ENCODE results near the gene SSR1. TPM values are rescaled to one million over a fixed set of nuclear protein-coding genes. Genes with fewer than 3 reads are reported as not detected.
"Not testable (repeated sequence)": the region's sequence is repeated elsewhere in the genome, so short reads cannot be mapped to it uniquely, and the experiment has no call there.

SSR1 gene
- total RNA-seq, 1 experiment from 2014 or later = 238 TPM

DNA sequence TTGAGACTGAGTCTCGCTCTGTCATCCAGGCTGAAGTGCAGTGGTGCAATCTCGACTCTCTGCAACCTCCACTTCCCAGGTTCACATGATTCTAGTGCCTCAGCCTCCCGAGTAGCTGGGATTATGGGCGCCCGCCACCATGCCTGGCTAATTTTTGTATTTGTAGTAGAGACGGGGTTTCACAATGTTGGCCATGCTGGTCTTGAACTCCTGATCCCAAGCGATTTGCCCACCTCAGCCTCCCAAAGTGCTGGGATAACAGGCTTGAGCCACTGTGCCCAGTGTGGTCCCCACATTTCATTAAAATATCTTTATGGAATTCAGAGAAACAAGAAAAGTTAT, 47.6 kb downstream of the SSR1 start:
- in situ Hi-C loops (cut with HindIII; ENCODE audit: low pct_unique_long_range_greater_than_20kb, low sequenced_read_pairs); DNase-seq (ENCODE audit: low read depth, low spot score): not testable (repeated sequence)

DNA sequence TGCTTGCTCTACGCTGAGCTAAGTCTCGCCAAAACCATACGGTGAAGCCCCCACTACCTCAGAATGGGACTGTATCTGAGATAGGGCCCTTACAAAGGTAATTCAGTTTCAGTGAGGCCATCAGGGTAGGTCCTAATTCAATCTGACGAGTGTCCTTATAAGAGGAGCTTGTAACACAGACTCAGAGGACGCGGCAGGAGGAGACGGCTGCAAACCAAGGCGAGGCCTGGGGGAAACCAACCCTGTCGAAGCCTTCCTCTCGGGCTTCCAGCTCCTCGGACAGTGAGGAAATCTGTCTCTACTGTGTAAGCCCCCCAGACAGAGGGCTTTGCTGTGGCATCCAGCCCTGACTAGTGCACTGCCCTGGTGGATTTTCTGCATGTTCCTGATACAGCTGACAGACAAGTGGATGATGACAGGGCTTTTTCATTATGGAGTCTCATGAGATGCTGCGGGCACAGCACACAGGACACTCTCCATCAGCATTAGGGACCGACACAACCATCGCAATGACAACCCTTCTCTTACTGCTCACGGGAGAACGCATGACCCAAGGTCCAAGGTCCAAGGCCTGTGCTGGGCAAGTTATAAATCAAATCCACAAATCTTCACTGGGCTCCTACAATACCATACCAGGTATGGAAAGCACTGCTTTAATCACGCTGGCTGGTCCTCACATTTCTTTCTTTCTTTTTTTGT, 48.2 kb downstream of the SSR1 start:
- no peak for DNase-seq (ENCODE audit: low read depth, low spot score)
- in situ Hi-C loops (cut with HindIII; ENCODE audit: low pct_unique_long_range_greater_than_20kb, low sequenced_read_pairs) = no loop called here

DNA sequence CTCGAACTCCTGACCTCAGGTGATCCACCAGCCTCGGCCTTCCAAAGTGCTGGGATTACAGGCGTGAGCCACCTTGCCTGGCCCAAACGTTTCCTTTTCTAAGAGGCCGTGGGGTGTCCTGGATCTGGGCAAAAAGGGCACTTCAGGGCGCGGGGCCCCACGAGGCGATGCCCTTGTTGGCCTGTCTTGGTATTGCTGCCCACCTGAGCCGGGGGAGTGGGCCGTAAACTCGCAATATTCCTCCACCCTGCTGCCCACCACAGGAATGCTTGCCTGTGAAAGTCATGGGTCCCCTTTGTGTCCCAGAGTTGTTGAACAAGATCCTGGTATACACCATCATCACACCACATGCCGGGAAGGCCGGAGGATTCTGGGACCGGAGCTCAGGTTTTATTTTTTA, 49.0 kb downstream of the SSR1 start:
- in situ Hi-C loops (cut with HindIII; ENCODE audit: low pct_unique_long_range_greater_than_20kb, low sequenced_read_pairs) = no loop called here
- no peak for DNase-seq (ENCODE audit: low read depth, low spot score)

DNA sequence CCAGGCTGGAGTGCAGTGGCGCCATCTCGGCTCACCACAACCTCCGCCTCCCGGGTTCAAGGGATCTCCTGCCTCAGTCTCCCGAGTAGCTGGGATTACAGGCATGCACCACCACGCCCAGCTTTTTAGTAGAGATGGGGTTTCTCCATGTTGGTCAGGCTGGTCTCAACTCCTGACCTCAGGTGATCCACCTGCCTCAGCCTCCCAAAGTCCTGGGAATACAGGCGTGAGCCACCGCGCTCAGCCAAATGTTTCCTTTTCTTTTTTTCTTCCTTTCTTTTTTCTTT, 49.5 kb downstream of the SSR1 start:
- in situ Hi-C loops (cut with HindIII; ENCODE audit: low pct_unique_long_range_greater_than_20kb, low sequenced_read_pairs); DNase-seq (ENCODE audit: low read depth, low spot score): not testable (repeated sequence)

DNA sequence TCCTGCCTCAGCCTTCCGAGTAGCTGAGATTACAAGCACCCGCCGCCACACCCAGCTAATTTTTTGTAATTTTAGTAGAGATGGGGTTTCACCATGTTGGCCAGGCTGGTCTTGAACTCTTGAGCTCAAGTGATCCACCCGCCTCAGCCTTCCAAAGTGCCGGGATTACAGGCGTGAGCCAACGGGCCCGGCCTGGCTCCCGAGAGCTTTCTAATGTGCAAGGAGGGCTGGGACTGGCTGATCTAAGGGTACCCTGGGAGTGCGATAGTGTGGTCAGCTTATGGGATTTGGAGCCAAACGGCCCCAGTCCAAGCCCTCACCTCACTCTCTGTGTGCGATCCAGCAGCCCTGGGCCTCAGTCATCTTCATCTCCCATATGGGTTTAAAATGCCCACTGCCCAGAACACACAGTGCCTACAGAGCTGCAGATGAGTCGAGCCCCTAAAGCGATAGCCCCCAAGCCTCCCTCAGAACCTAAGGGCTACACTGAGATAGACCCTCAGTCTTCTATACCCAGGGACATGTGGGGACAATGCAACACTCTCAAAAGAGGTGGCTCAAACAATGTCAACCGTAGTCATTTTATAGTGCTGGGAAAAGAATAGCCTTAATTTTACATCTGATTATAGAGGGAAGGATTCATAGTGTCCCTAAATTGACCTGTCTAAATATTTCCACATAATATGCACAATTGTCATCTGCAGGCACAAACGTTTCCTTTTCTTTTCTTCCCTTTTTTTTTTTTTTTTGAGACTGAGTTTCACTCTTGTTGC, 50.1 kb downstream of the SSR1 start:
- in situ Hi-C loops (cut with HindIII; ENCODE audit: low pct_unique_long_range_greater_than_20kb, low sequenced_read_pairs) = no loop called here
- no peak for DNase-seq (ENCODE audit: low read depth, low spot score)

DNA sequence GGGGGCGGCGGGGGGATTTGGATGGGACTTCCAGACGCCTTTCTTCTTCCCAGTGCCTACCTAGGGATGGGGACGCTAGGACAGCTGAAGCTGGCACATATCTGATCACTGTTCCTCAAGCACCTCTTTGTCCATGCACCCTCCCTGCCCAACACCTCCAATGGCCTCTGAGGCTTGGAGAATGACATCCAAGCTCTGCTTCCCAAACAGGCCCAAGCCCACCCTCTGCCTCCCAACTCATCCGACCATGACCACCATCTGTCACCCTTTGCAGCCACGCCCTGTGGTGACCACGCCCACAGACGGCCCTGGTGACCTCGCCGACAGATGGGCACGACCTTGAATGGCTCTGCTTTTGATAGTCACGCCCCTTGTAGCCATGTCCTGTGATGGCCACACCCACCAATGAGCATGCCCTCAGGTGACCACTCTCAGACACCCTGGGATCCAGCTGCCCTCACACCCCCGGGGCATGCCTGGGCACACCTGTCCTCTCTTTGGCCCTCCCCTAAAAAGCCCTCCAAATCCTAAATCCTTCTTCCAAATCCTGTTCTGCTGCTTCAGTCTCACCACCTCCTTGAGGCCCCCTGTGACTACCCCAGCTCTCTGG, 51.0 kb downstream of the SSR1 start:
- in situ Hi-C loops (cut with HindIII; ENCODE audit: low pct_unique_long_range_greater_than_20kb, low sequenced_read_pairs) = no loop called here
- peak; percentile 80 for DNase-seq (ENCODE audit: low read depth, low spot score)

DNA sequence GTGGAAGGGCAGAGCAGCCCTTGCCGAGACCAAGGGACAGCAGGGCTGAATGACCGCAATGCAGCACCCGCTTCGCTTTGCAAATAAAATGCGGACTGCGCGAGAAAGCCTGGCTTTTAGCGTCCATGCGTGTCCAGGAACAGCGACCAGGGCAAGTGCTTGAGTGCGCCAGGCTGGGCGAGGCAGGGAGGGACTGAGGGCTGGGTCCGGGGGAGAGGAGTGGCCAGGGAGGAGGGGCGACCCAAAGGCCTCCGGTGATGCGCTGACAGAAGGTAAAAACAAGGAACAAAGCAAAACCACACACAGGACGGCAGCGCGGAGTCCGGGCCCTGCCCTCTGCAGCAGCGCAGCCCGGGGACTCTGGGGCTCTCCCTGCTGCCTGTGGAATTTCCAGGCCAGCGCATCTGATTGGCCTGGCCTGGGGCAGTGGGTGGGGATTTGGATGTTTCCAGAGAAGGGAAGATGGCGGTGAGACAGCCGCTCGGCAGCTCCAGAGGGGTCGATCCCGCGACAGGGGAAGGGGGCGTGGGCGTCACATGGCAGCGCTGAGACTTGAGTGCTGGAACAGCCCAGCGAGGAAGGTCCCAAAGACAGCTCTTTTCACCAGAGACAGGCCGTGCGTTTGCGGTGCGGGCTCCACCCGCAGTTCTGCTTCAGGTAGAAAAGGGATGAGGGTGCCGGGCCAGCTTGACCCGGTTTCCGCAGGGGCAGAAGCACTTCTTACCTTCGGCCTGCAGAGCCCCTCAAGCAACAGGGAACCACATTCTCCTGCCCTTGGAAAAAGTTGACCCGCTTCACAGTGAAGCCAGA, 51.8 kb downstream of the SSR1 start:
- in situ Hi-C loops (cut with HindIII; ENCODE audit: low pct_unique_long_range_greater_than_20kb, low sequenced_read_pairs) = no loop called here
- peak; percentile 93 for DNase-seq (ENCODE audit: low read depth, low spot score)

DNA sequence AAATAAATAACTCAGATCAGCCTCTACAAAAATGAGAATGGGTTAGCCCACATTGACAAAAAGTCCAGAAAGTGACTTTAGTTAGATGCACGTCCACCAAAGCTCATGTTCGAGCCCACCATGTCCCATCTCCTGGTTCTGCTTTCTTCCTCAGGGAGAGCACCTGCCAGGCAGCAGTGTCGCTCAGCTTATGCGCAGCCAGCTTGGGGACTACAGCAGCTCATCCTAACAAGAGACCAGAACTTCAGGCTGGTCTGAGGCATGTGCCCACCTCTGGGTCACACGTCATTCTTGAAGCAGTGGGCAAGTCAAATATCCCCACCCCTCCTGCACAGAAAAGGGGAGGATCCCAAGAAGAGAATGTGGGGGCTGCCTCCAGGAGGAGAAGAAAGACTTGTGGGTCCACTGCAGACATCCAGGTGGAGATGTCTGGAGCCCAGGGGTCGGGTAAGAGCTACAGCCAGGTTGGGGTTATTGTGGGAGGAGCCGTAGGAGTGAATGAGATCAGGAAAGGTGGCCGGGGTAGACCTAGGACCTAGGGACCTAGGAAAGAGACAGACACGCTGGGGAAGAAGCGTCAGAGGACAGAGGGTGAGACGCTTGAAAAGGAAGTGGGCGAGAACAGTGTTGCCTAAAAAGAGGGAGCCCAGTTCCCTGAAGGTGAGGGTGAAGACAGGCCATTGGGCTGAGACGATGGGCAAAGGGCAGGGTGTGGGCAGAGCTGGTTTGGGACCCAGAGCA, 52.5 kb downstream of the SSR1 start:
- no peak for DNase-seq (ENCODE audit: low read depth, low spot score)
- in situ Hi-C loops (cut with HindIII; ENCODE audit: low pct_unique_long_range_greater_than_20kb, low sequenced_read_pairs) = no loop called here

DNA sequence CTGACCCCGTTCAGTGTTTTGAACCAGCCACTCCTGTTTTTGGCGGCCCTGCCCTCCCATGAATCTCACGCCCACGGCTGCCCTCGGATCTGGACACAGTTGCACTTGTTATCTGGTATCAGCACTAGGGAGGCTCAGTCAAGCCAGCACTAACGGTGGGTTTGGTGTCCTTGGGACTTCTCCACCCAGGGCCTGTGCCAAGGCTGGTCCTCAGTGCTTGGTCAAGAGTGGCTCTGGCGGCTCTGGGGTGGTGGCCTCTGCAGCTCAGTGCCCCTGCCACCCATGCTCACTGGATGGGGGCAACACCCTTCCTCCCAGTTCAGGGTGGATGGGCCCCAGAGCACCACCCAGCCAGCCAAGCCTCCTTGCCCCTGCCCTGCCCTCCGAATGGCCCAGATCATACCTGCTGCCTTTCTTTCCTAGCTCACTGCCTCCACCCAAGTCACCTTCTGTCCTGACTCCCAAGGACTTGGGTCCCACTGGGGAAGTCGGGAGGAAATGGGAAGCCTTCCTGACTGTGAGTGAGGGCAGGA, 54.7 kb downstream of the SSR1 start:
- in situ Hi-C loops (cut with HindIII; ENCODE audit: low pct_unique_long_range_greater_than_20kb, low sequenced_read_pairs) = no loop called here
- DNase-seq (ENCODE audit: low read depth, low spot score) = no peak

DNA sequence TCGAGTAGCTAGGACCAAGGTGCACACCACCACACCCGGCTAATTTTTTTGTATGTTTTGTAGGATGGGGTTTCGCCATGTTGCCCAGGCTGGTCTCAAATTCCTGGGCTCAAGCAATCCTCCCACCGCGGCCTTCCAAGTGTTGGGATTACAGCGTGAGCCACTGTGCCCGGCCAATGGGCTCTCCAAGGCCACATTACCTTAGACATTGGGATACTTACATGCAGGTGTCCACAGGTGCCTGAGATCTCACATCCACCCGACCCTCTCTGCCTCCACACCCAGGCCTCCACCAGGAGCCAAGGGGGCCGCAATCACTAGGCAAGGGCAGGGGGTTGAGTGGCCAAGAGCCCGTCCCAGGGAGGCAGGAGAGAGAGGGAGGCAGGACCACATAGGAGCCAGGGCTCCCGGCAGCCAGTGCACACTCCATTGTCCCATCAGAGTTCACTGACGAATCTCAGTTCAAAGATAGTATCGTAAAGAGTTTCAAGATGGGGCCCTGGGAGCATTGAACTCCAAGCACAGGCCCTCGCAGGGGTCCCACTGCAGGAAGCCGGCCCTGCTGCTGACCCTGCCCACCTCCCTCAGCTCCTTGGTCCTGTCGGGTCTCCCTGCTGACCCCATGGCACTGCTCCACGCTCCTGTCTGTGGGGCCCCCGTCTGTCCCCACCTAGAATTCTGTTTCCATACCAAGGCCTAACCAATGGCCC, 55.3 kb downstream of the SSR1 start:
- DNase-seq (ENCODE audit: low read depth, low spot score) = no peak
- in situ Hi-C loops (cut with HindIII; ENCODE audit: low pct_unique_long_range_greater_than_20kb, low sequenced_read_pairs) = no loop called here

DNA sequence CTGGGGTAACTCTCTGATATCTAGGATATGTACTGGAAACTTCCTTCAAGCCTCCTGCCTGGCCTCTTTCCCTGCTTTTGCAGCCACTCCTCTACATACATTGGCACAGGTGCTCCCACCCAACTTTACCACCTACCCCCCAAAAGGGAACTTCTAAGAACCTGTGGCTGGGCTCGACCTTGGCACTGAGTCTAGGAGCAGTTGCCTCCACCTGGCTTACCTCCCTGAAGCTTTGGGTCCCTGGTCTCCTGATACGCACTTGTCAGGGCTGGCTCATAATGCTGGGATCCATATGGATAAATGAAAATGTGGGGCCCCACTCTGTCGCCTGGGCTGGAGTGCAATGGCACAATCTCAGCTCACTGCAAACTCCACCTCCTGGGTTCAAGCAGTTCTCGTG, 56.2 kb downstream of the SSR1 start:
- no peak for DNase-seq (ENCODE audit: low read depth, low spot score)
- in situ Hi-C loops (cut with HindIII; ENCODE audit: low pct_unique_long_range_greater_than_20kb, low sequenced_read_pairs) = no loop called here

DNA sequence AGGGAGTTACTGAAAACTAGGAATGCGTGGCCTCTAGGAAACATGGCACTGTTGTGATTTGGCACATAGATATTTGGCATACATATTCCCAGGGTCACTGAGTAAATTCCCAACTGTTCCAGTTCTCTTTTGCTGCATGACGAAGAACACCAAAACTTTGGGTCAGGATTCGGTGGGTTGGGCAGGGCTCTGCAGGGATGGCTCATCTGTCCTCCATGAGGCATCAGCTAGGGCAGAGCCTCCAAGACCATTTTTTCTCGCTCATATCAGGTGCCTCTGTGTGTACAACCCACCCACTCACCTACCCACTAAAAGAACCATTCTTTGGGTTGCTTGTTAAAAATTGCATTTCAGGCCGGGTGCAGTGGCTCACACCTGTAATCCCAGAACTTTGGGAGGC, 57.1 kb downstream of the SSR1 start:
- no peak for DNase-seq (ENCODE audit: low read depth, low spot score)
- in situ Hi-C loops (cut with HindIII; ENCODE audit: low pct_unique_long_range_greater_than_20kb, low sequenced_read_pairs) = no loop called here

DNA sequence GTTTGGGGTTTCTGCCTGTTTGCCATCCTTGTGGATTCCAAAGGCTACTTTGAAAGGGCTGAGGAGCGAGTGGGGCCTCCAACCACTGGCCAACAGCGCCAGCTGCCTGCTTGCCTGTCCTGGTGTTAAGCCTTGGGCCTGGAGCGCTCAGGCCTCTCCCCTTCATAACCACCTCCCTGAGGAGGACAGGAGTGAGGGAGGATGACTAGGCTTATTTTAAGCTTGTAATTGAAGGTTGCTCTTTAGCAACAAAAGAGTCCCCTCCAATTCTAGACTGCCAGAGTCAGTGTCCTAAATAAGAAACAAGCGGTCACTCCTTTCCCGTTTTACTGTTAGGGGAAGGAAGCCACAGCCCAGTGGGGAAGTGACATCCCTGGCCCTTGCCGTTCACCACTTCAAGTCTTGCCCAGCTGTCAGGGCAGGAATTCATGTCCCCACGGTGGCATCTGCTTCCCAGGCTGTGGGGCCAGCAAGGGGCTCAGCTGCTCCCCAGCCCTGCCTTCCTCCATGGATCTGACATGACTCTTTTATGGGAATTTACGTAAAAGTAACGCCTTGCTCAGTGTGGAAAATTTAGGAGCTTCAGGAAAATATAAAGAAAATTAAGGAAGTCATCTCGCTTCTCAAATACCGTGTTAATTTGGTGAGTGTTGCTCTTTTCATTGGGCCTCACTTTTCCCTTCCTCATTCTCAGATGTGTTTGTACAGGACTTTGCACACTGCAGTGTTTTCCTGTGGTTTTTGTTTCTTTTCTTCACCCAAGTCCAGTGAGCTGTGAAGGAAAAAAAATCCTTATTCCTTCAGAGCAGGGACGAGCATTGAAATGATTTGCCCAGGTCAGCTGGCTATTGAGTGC, 57.8 kb downstream of the SSR1 start:
- in situ Hi-C loops (cut with HindIII; ENCODE audit: low pct_unique_long_range_greater_than_20kb, low sequenced_read_pairs) = no loop called here
- no peak for DNase-seq (ENCODE audit: low read depth, low spot score)

DNA sequence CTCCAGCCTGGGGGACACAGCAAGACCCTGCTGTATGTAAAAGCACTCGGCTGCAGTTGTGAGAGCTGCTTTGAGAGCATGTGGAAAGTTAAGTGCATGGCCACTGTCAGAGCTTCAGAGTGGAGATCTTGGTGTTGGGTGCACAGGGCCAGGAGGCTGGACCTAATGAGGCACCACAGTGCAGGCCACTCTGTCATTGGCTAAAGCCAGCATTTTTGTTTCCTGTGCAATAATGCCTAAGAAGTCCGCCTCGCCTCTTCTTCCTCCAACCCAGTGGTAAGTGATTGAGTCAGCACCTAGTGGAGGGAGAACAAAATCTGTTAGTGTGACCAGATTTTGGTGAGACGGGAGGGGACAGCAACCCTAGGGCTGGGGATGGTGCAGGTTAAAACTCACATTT, 60.6 kb downstream of the SSR1 start:
- in situ Hi-C loops (cut with HindIII; ENCODE audit: low pct_unique_long_range_greater_than_20kb, low sequenced_read_pairs) = no loop called here
- no peak for DNase-seq (ENCODE audit: low read depth, low spot score)

DNA sequence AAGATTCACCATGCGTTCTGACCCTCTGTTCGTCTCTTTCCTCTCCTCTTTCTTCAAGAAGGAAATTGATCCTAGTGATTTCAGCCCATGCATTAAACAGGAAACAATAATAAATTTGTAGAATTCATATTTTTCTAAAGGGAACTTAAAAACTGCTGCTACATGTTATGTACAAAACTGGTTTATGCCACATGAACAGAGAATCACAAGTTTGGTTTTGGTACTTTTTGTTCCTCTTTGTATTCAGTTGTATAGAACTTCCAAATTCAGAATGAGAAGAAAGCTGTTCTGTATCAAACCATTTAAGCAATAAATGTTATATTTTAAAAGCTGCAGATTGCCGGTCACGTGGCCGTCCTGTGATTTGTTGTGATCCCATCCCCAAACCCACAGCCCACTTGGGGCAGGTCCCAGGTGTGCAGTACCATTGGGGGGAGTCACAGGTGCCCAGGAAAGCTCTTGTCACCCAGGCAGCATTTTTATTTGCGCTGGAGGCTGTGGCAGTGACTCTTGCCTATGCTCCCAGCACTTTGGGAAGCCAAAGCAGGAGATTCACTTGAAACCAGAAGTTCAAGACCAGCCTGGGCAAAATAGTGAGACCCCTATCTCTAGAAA, 61.2 kb downstream of the SSR1 start:
- DNase-seq (ENCODE audit: low read depth, low spot score) = no peak
- in situ Hi-C loops (cut with HindIII; ENCODE audit: low pct_unique_long_range_greater_than_20kb, low sequenced_read_pairs) = no loop called here

DNA sequence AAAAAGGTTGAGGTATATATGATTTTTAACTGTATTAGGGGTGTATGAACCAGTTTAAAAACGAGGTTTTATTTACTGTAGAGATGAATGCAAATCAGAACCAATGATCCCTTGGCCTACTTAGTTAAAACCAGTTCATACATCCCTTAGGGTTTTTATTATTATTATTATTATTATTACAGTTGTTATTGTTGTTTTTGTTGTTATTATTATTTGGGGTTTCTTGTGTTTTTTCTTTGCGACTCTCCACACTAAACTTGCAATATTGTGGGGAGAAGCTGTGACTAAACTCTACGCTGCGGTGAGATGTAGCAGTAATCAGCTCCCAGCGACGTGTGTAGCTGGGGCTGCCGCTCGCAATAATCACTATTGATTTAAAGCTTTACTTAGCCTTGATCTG, 62.2 kb downstream of the SSR1 start:
- no peak for DNase-seq (ENCODE audit: low read depth, low spot score)
- in situ Hi-C loops (cut with HindIII; ENCODE audit: low pct_unique_long_range_greater_than_20kb, low sequenced_read_pairs) = no loop called here
